Liver (tissue), 9 donors: ENCODE data around the gene BRI3. TPM values are rescaled to one million over a fixed set of nuclear protein-coding genes. Genes with fewer than 3 reads are reported as not detected.

Source experiments
- DNase-seq: peaks from one replicate; pipeline ENCODE4 v3.0.0-alpha.2; 2017; ENCODE audit warnings: low spot score
- H3K27ac ChIP-seq, 2 donors: one replicate each; pipeline ENCODE4 v1.7.0; 2013; ENCODE audit warnings: inconsistent platforms in 2 of 2, low read length in 2 of 2, control low read depth in 1 of 2, low read depth in 1 of 2, mild to moderate bottlenecking in 1 of 2
- H3K27me3 ChIP-seq, 4 donors: one replicate each; pipeline versions ENCODE4 v1.6.1 to v1.7.0; 2013; ENCODE audit warnings: low read length in 3 of 4, inconsistent platforms in 1 of 4, mild to moderate bottlenecking in 1 of 4, moderate library complexity in 1 of 4; ENCODE audit not compliant: control insufficient read depth in 4 of 4, insufficient read depth in 4 of 4
- H3K36me3 ChIP-seq, 4 donors: one replicate each; pipeline versions ENCODE4 v1.6.1 to v1.7.0; 2013; ENCODE audit warnings: low read length in 3 of 4, mild to moderate bottlenecking in 3 of 4, low read depth in 1 of 4, moderate library complexity in 1 of 4; ENCODE audit not compliant: control insufficient read depth in 4 of 4, insufficient read depth in 3 of 4
- H3K4me1 ChIP-seq, 4 donors: one replicate each; pipeline versions ENCODE4 v1.6.1 to v1.7.0; 2013; ENCODE audit warnings: low read length in 3 of 4, mild to moderate bottlenecking in 3 of 4, moderate library complexity in 1 of 4; ENCODE audit not compliant: control insufficient read depth in 4 of 4, insufficient read depth in 4 of 4
- H3K4me3 ChIP-seq, 3 donors: one replicate each; pipeline versions ENCODE4 v1.6.1 to v1.7.0; 2013; ENCODE audit warnings: low read length in 3 of 3, control low read depth in 1 of 3, low read depth in 1 of 3, mild to moderate bottlenecking in 1 of 3
- H3K9ac ChIP-seq, 2 donors: one replicate each; pipeline ENCODE4 v1.7.0; 2013; ENCODE audit warnings: low read length in 2 of 2, mild to moderate bottlenecking in 2 of 2, moderate library complexity in 2 of 2, control low read depth in 1 of 2, low read depth in 1 of 2
- H3K9me3 ChIP-seq, 4 donors: one replicate each; pipeline versions ENCODE4 v1.6.1 to v1.7.0; 2013; ENCODE audit warnings: low read length in 3 of 4; ENCODE audit not compliant: control insufficient read depth in 4 of 4
- EGR1 ChIP-seq, 2 donors: IDR thresholded peaks; 2 replicates each; pipeline ENCODE4 v1.6.1; 2016 to 2018; ENCODE audit warnings: antibody characterized with exemption in 2 of 2, low read depth in 2 of 2
- FOXA1 ChIP-seq: IDR thresholded peaks from 2 replicates; pipeline ENCODE4 v1.6.1; 2016; ENCODE audit warnings: antibody characterized with exemption
- FOXA2 ChIP-seq: IDR thresholded peaks from 2 replicates; pipeline ENCODE4 v1.6.1; 2016; ENCODE audit warnings: antibody characterized with exemption
- GABPA ChIP-seq, 2 donors: IDR thresholded peaks in 1 of 2; conservative IDR thresholded peaks in 1 of 2; 2 replicates each; pipeline ENCODE4 v1.6.1; 2016; ENCODE audit warnings: antibody characterized with exemption in 2 of 2, mild to moderate bottlenecking in 1 of 2, moderate library complexity in 1 of 2
- HNF4A ChIP-seq, 2 donors: conservative IDR thresholded peaks; 2 replicates each; pipeline ENCODE4 v1.6.1; 2016; ENCODE audit warnings: antibody characterized with exemption in 2 of 2, mild to moderate bottlenecking in 2 of 2
- HNF4G ChIP-seq: IDR thresholded peaks from 2 replicates; pipeline ENCODE4 v1.6.1; 2016; ENCODE audit warnings: antibody characterized with exemption
- JUND ChIP-seq, 2 donors: IDR thresholded peaks; 2 replicates each; pipeline ENCODE4 v1.6.1; 2016; ENCODE audit warnings: antibody characterized with exemption in 2 of 2
- NR2F2 ChIP-seq: IDR thresholded peaks from 2 replicates; pipeline ENCODE4 v1.6.1; 2016; ENCODE audit warnings: antibody characterized with exemption
- RXRA ChIP-seq, 2 donors: IDR thresholded peaks; 2 replicates each; pipeline ENCODE4 v1.6.1; 2017 to 2018; ENCODE audit warnings: antibody characterized with exemption in 2 of 2, mild to moderate bottlenecking in 1 of 2
- SP1 ChIP-seq: IDR thresholded peaks from 2 replicates; pipeline ENCODE4 v1.6.1; 2018; ENCODE audit warnings: antibody characterized with exemption, mild to moderate bottlenecking
- TAF1 ChIP-seq: conservative IDR thresholded peaks from 2 replicates; pipeline ENCODE4 v1.6.1; 2016; ENCODE audit warnings: antibody characterized with exemption, mild to moderate bottlenecking
- WGBS: extraction: QIAGEN DNeasy Blood & Tissue Kit; methylation state at CpG from one replicate; pipeline ENCODE4 v1.1.7; 2013; 5-methylcytosine and 5-hydroxymethylcytosine counted together
- polyA plus RNA-seq, 2 donors: library from polyadenylated mRNA; stranded (reverse) in 1 of 2; unstranded in 1 of 2; fragments of 200-250 nt in 1 of 2; fragments of >200 nt in 1 of 2; fragmentation: Nextera tagmentation in 1 of 2; extraction: Ambion mirVana in 1 of 2; gene quantifications; one replicate each; pipeline versions ENCODE4 v1.2.1 to v1.2.3, GENCODE V29; 2013 to 2015
- total RNA-seq, 2 donors: library from RNA; depleted of rRNA; stranded (reverse); fragments of >200 nt; gene quantifications; one replicate each; pipeline ENCODE4 v1.2.3, GENCODE V29; 2014
- TF ChIP-seq, protein P1 (sequence below): fragments of 150-350 bp; IDR thresholded peaks from 2 replicates; pipeline ENCODE4 v1.5.1; 2017; ENCODE audit warnings: improper control_type of control experiment, low read depth, low read length; ENCODE audit not compliant: missing input control
- TF ChIP-seq, protein P2 (sequence below): IDR thresholded peaks from 2 replicates; pipeline ENCODE4 v1.6.1; 2016; ENCODE audit warnings: antibody characterized with exemption
- TF ChIP-seq, protein P3 (sequence below): IDR thresholded peaks from 2 replicates; pipeline ENCODE4 v1.6.1; 2016; ENCODE audit warnings: antibody characterized with exemption, mild to moderate bottlenecking
- TF ChIP-seq, protein P4 (sequence below): IDR thresholded peaks from 2 replicates; pipeline ENCODE4 v1.6.1; 2016; ENCODE audit warnings: antibody characterized with exemption
- TF ChIP-seq, protein P5 (sequence below): IDR thresholded peaks from 2 replicates; pipeline ENCODE4 v1.6.1; 2016; ENCODE audit warnings: antibody characterized with exemption
- donor health status: healthy.
- donor health status: healthy.
- donor health status: healthy.
- donor health status: healthy.
- donor health status: healthy.

The BRI3 gene
- total and polyA plus RNA-seq, 4 donors = 14.0 to 80.4 (median 49.7) TPM

DNA sequence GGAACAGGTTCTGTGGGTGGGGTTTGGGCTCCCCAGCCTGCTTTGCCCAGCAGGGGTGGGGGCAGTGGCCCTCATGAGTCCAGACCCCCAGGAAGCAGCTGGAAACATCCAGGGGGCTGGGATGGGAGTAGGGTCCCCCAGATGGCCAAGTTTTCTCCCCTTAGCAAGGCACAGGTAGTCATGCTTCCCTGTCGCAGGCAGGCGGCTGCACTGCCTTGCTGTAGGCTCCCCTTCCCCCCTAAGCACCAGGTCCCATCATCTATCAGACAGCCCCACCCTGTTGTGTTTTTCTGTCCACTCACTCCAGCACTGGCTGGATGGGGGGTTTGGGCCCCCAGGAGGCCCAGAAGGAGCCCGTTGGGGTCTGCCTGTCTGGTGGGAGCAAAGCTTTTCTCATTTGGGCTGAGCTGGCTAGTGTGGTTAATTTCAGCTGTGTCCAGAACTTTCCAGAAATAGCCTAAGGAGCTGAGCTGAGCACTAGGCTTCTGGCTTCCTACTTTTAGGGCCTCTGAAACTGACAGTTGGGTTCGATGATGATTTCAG, 7.9 kb downstream of the BRI3 start (continued):
- TF ChIP-seq, protein P1, sequence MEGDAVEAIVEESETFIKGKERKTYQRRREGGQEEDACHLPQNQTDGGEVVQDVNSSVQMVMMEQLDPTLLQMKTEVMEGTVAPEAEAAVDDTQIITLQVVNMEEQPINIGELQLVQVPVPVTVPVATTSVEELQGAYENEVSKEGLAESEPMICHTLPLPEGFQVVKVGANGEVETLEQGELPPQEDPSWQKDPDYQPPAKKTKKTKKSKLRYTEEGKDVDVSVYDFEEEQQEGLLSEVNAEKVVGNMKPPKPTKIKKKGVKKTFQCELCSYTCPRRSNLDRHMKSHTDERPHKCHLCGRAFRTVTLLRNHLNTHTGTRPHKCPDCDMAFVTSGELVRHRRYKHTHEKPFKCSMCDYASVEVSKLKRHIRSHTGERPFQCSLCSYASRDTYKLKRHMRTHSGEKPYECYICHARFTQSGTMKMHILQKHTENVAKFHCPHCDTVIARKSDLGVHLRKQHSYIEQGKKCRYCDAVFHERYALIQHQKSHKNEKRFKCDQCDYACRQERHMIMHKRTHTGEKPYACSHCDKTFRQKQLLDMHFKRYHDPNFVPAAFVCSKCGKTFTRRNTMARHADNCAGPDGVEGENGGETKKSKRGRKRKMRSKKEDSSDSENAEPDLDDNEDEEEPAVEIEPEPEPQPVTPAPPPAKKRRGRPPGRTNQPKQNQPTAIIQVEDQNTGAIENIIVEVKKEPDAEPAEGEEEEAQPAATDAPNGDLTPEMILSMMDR = no peak
- TF ChIP-seq TAF1 (no peak), HNF4A (conservative IDR thresholded peaks at IDR 0.05) (no peak), RXRA (IDR thresholded peaks at IDR 0.05) (no peak)

DNA sequence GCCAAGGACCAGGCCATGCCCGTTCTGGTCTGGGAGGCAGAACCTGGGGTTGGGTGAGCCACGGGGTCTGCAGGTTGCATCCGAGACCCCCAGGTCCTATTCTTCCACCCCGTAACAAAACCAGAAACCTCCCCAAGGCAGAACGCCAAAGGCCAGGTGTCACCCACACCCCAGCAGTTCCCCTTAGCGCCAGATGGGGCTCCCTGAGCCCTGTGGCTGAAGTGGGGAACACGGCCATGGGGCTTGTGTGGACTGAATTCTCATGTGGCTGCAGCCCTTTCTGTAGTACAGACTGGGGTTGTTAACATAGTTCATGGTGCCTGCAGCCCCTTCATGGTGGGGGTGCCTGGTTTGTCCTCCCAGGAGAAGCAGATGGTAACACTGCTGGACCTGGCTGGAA, 10.2 kb downstream of the BRI3 start:
- Histone ChIP-seq H3K36me3 (peaks cover 10 to 16% (median 13%) of the 10 kb centered on the region in 4 donors), H3K4me3 (no peak overlapping the region), H3K4me1 (peaks cover 0 to 26% (median 13%) of the 10 kb centered on the region in 4 donors), H3K9ac (no peak overlapping the region), H3K27ac (no peak overlapping the region), H3K9me3 (no peaks in the 10 kb centered on the region), H3K27me3 (no peaks in the 10 kb centered on the region)
- no peak for DNase-seq
- WGBS = 88% methylated on average over 7 of the region's 7 CpGs
- TF ChIP-seq HNF4G = no peak
- no peak for TF ChIP-seq GABPA (IDR thresholded peaks at IDR 0.05 in 1 of 2, conservative IDR thresholded peaks at IDR 0.05 in 1 of 2)
- TF ChIP-seq FOXA1 = no peak
- TF ChIP-seq TAF1 = no peak
- TF ChIP-seq, protein P2, sequence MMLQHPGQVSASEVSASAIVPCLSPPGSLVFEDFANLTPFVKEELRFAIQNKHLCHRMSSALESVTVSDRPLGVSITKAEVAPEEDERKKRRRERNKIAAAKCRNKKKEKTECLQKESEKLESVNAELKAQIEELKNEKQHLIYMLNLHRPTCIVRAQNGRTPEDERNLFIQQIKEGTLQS = no peak
- no peak for TF ChIP-seq EGR1 (IDR thresholded peaks at IDR 0.05; ENCODE audit: low read depth in 2 of 2)
- TF ChIP-seq SP1 = no peak
- TF ChIP-seq, protein P3, sequence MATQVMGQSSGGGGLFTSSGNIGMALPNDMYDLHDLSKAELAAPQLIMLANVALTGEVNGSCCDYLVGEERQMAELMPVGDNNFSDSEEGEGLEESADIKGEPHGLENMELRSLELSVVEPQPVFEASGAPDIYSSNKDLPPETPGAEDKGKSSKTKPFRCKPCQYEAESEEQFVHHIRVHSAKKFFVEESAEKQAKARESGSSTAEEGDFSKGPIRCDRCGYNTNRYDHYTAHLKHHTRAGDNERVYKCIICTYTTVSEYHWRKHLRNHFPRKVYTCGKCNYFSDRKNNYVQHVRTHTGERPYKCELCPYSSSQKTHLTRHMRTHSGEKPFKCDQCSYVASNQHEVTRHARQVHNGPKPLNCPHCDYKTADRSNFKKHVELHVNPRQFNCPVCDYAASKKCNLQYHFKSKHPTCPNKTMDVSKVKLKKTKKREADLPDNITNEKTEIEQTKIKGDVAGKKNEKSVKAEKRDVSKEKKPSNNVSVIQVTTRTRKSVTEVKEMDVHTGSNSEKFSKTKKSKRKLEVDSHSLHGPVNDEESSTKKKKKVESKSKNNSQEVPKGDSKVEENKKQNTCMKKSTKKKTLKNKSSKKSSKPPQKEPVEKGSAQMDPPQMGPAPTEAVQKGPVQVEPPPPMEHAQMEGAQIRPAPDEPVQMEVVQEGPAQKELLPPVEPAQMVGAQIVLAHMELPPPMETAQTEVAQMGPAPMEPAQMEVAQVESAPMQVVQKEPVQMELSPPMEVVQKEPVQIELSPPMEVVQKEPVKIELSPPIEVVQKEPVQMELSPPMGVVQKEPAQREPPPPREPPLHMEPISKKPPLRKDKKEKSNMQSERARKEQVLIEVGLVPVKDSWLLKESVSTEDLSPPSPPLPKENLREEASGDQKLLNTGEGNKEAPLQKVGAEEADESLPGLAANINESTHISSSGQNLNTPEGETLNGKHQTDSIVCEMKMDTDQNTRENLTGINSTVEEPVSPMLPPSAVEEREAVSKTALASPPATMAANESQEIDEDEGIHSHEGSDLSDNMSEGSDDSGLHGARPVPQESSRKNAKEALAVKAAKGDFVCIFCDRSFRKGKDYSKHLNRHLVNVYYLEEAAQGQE = no peak
- TF ChIP-seq FOXA2 = no peak
- TF ChIP-seq, protein P1 = no peak
- TF ChIP-seq JUND (IDR thresholded peaks at IDR 0.05) = no peak
- TF ChIP-seq NR2F2 = no peak
- TF ChIP-seq, protein P4, sequence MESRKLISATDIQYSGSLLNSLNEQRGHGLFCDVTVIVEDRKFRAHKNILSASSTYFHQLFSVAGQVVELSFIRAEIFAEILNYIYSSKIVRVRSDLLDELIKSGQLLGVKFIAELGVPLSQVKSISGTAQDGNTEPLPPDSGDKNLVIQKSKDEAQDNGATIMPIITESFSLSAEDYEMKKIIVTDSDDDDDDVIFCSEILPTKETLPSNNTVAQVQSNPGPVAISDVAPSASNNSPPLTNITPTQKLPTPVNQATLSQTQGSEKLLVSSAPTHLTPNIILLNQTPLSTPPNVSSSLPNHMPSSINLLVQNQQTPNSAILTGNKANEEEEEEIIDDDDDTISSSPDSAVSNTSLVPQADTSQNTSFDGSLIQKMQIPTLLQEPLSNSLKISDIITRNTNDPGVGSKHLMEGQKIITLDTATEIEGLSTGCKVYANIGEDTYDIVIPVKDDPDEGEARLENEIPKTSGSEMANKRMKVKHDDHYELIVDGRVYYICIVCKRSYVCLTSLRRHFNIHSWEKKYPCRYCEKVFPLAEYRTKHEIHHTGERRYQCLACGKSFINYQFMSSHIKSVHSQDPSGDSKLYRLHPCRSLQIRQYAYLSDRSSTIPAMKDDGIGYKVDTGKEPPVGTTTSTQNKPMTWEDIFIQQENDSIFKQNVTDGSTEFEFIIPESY = no peak
- TF ChIP-seq, protein P5, sequence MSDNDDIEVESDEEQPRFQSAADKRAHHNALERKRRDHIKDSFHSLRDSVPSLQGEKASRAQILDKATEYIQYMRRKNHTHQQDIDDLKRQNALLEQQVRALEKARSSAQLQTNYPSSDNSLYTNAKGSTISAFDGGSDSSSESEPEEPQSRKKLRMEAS = no peak
